ENCODE data around the gene GLYAT.
"Not testable (repeated sequence)": the region's sequence is repeated elsewhere in the genome, so short reads cannot be mapped to it uniquely, and the experiment has no call there.

GLYAT gene

DNA sequence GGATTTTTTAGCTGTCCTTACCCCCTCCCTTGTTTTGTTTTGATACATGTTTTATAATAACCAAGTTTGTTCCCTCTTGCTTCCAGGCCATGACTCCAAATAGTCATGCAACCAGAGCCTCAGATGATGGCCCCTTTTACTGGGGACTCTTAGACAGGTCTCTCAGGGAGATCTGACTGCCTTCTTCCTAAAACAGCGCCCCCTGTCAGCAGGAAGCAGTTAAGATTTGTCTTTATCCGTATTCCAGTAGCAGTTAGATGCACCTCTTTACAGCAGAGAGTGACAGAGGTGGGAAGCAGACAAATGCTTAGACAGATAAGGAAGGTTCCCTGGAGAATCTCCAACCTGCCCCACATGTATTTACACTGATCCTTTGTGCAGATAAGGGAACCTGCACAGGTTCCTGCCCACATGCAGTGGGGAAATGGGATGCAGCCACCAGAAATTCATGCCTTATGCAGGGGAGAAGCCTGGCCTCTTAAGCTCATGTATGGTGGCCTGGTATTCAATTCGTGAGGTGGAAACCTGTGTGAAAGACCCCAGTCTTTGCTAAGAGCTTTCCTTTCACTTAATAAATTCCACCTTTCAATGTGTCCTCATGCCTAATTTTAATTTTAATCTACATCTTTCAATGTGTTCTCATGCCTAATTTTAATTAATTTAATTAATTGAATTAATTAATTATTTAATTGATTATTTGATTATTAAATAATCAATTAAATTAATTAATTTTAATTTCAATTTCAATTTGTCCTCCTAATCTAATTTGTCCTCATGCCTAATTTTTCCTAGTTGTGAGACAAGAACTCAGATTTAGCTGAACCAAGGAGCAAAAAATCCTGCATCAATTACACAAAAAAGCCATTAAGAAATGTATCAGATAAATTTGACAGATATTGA, 11.5 kb upstream of the GLYAT start:
- no peak for DNase-seq

DNA sequence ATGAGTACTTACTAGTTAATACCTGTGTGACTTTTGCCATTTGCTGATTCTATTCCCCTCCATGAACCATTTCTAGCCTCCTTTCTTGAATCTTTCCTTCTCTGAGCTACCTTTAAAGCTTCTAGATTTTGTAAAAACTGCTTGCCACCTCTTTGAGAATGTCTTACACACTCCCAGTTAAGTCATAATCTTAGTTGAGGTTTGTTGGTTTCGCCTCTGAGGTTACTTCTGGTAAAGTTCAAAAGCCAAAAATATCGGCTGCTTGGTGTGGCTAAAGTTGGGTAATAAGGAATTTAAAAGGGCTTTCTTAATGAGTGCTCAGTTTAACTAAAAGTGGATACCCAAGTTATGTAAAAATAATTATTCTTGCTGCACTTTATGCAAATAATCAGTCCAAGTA, 10.4 kb upstream of the GLYAT start:
- no peak for DNase-seq

DNA sequence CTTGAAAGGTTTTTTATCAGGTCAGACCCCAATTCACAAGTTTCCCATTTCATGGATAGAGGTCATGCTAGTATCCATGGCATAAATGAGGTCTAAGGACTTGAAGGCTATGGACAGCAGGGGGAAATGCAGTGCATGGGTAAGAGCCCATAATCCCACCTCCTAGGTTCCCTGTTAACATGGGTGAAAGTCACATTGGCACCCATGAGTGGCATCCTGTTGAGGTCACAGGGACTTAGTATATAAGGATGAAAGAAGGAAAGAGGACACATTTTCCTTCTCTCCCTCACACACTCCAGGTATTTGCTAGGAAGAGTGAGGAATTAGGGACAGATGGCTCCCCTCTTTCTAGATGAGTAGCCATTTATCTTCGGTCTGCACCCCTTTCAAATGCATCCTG, 9.4 kb upstream of the GLYAT start:
- DNase-seq, result no peak

GRCh38 chr11:58740447-58740846, 8.7 kb upstream of the GLYAT start:
- DNase-seq, result no peak

GRCh38 chr11:58739725-58740430, 8.1 kb upstream of the GLYAT start:
- DNase-seq, result no peak

DNA sequence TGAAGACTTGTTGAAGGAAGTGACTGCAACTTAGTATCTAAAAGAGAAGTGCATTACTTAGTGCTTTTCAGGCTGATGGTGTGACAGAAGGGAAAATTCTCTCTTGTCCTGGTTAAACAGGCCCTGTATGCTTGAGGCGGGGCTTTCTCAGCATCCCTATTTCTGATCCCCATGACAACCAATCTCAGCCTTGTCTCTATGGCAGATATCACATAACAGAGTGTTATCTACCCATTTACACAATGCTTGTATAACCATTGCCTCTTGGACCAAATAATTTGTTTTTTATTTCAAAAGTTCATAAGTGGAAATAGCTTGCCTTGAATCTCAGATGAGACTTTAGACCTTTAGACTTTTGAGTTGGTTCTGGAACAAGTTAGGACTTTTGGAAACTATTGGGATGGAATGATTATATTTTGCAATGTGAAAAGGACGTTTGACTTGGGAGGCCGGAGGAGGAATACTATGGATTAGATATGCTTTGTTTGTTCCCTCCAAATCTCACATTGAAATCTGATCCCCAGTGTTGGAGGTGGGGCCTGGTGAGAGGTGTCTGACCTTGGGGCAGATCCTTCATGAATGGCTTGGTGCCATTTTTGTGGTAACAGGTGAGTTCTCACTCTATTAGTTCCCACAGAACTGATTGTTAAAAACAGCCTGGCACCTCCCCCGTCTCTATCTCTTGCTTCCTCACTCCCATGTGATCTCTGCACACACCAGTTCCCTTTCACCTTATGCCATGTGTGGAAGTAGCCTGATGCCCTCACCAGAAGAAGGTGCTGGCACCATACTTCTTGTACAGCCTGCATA, 3.1 kb upstream of the GLYAT start:
- DNase-seq, result no peak

- DNase-seq, result no peak
Measured at GRCh38 chr11:58730507-58731089, 1.1 kb downstream of the GLYAT start.

DNA sequence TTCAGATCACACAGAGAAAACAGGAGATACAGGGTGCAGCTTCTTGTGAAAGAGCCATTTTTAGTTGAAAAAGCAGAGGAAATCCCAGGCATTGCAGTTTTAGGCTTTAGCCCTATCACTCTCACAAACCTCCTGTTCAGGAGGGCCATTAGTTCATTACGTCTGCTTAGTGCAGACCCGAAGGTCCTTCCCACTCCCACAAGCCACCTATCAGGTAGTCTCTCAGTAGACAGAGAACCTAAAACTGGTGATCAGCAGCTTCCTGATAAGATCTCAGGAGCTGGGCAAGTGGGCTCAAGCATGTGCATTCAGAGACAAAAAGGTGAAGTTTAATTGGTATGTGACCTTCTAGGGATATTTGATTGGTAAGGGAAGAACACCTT, 4.3 kb downstream of the GLYAT start:
- DNase-seq, result no peak

DNA sequence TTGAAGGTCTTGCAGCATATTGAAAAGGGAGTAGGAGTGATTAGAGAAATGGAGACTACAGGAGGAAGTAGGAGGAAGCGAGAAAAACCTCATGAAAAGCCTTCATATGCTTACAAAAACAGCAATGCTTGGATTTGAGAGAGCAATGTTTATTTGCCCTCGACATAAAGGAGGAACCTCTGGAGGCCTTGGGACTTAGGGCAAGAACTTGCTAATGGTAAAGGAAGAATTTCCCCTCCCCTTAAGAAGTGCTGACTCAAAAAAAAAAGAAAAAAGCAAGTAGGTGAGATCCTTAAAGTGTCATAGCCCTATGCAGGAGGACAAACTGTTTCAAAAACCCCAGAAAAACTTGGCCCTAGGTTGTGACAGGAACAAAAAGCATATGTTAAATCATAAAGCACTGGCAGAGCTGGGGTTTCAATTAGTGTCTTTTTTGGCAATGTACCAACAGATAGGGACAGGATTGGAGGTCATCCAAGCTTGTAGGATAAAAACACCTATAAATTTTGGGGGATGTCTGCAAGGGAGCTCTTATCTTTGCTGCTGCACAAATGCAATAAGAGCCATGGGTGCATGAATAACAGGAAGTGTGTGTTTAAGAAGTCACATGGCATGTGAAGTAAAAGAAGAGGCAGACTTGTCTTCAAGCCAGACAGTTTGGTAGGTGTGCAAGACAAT, 4.9 kb downstream of the GLYAT start:
- no peak for DNase-seq

GRCh38 chr11:58719406-58720117, 12.2 kb downstream of the GLYAT start:
- no peak for DNase-seq

- no peak for DNase-seq
Measured at GRCh38 chr11:58712531-58712930, 19.2 kb downstream of the GLYAT start.

DNA sequence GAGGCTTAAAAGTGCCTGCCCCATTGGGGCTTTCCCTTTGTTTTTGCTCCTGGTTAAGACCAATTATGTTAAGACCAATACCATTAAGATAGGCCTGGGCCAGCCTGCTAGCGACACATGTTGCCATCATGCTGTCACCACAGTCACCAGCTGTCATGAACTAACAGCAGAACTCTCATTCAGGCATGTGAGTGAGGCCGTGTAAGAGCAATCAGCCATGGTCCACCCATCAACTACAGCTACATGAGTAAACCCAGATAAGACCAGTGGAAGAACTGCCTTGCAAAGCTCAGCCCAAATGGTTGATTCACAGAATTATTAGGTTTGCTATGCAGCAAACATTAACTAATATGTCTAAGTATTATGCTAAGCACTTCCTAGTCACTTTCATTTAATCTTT, 19.9 kb downstream of the GLYAT start:
- no peak for DNase-seq

GRCh38 chr11:58707767-58708166, 24.0 kb downstream of the GLYAT start:
- DNase-seq, result no peak

DNA sequence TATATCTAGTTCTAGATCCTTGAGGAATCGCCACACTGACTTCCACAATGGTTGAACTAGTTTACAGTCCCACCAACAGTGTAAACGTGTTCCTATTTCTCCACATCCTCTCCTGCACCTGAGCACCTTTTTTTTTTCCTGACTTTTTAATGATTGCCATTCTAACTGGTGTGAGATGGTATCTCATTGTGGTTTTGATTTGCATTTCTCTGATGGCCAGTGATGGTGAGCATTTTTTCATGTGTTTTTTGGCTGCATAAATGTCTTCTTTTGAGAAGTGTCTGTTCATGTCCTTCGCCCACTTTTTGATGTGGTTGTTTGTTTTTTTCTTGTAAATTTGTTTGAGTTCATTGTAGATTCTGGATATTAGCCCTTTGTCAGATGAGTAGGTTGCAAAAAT, 34.9 kb downstream of the GLYAT start:
- DNase-seq, result not testable (repeated sequence)

GRCh38 chr11:58693026-58693425, 38.7 kb downstream of the GLYAT start:
- DNase-seq, result no peak

- no peak for DNase-seq
Measured at GRCh38 chr11:58691675-58692074, 40.1 kb downstream of the GLYAT start.

GRCh38 chr11:58688789-58689503, 42.8 kb downstream of the GLYAT start:
- DNase-seq, result no peak

DNA sequence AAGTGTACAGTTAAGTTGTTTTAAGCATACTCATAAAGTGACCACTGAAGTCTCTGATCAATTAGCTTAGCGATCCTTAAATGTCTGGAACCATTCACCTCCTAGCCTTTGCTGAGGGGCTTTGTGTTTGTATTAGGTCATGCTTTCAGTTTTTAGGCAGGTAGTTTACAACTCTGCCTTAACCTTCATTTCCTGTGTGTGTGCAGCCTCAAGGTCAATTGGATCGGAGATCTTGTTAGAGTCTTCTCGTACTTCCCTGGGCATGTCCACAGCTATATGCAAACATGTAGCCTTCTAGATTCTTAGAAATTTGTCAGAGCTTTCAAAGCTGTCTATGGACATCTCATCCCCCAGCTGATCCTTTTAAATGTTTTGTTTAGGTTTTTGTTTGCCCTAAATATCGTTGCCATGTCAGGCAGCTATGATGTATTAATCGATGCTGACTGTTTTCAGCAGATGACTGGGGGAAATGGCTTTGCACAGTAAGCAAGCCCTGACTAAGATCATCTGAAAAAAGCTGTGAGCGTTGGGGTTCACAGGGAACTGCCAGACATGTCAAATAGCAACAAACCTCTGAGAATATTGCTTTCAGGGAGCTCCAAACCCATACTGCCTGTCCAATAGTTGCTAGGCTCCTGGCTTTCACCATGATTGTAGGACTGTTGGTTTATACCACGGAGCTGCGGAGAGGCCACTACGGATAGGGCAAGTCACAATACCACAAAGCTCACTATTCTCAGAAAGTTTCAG, 45.6 kb downstream of the GLYAT start:
- DNase-seq, result no peak

GRCh38 chr11:58682660-58683059, 49.1 kb downstream of the GLYAT start:
- DNase-seq, result not testable (repeated sequence)

DNA sequence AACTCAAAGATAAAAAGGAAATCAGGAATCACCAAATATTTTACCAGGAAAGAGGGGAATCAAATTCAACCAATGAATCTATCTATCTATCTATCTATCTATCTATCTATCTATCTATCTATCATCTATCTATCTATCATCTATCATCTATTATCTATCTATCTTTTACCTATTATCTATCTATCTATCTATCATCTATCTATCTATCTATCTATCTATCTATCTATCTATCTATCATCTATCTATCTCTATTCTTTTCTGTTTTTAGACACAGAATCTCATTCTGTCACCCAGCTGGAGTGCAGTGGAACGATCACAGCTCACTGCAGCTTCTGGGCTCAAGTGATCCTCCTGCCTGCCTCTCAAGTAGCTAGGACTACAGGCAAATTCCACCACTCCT, 54.2 kb downstream of the GLYAT start:
- not testable (repeated sequence) for DNase-seq
